Measurements from ENCODE around the gene PIBF1.

The PIBF1 gene

GRCh38 chr13:72820156-72820897 lies 38.4 kb downstream of the PIBF1 start:
- DNase-seq (ENCODE audit: low spot score) = no peak
- TF ChIP-seq CTCF (IDR thresholded peaks at IDR 0.05; ENCODE audit: borderline replicate concordance, control extremely low read depth, extremely low read depth, insufficient read depth, missing control alignments) = no peak
- in situ Hi-C loops (cut with MboI; ENCODE audit: low sequenced_read_pairs, unreplicated experiment) = loop anchor here (25.0 kb wide), 1 partner anchor 892 kb away; no protein-coding TSS in a partner anchor

DNA sequence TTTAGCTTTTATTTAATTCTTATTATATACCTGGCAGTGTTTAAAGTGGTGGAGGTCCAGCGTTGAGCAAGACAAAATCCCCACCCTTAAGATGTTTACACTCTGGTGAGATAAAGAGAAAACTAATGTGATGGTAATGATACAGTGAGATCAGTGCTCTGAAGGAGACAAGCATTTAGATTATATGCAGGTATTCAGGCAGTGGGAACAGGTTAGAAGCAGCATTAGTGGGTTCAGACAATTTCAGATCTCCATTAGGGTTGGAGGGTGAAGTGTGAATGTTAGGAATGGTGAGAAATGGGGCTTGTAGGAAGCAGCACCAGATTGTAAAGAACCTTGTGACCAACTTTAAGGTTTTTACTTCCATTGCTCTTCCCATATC lies 39.0 kb downstream of the PIBF1 start:
- DNase-seq (ENCODE audit: low spot score) = no peak
- in situ Hi-C loops (cut with MboI; ENCODE audit: low sequenced_read_pairs, unreplicated experiment) = loop anchor here (25.0 kb wide), 1 partner anchor 891 kb away; no protein-coding TSS in a partner anchor
- no peak for TF ChIP-seq CTCF (IDR thresholded peaks at IDR 0.05; ENCODE audit: borderline replicate concordance, control extremely low read depth, extremely low read depth, insufficient read depth, missing control alignments)

DNA sequence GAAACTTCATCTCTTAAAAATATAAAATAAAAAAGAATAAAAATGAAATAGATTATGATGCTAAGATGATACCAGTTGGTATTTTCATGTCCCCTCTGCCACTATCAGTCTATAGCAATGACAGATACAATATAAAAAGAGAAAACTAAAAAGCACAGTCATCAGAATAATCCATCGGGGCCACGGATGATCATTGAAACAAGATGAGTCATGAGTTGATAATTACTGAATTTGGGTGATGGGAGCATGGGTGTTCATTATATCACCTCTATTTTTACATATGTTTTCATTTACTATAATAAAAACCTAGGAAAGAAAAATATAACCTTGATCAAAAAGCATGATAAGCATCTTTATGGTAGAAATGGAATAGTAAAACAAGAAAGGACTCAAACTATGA lies 41.1 kb downstream of the PIBF1 start:
- no peak for TF ChIP-seq CTCF (IDR thresholded peaks at IDR 0.05; ENCODE audit: borderline replicate concordance, control extremely low read depth, extremely low read depth, insufficient read depth, missing control alignments)
- in situ Hi-C loops (cut with MboI; ENCODE audit: low sequenced_read_pairs, unreplicated experiment) = loop anchor here (25.0 kb wide), 1 partner anchor 889 kb away; no protein-coding TSS in a partner anchor
- no peak for DNase-seq (ENCODE audit: low spot score)

- no peak for TF ChIP-seq CTCF (IDR thresholded peaks at IDR 0.05; ENCODE audit: borderline replicate concordance, control extremely low read depth, extremely low read depth, insufficient read depth, missing control alignments)
- no peak for DNase-seq (ENCODE audit: low spot score)
- in situ Hi-C loops (cut with MboI; ENCODE audit: low sequenced_read_pairs, unreplicated experiment) = loop anchor here (25.0 kb wide), 1 partner anchor 889 kb away; no protein-coding TSS in a partner anchor
Observed at GRCh38 chr13:72823724-72824123, 41.8 kb downstream of the PIBF1 start.

DNA sequence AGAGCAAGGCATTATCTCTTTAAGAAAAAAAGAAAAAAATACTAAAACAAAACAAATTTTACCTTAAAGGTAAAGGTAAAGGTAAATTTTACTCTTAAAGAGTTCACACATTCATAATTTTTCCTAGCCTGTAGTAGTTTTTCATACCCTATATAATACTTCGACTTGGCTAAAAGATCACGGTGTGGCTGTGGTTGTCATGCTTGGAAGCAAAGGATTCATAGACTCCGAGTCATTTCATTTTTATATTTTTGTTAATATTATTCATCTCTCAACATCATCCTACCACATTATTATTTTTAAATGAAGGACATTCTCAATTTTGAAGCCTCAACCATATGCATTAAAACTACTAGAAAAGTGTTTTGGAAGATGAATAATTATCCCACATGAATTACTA lies 52.7 kb downstream of the PIBF1 start:
- DNase-seq (ENCODE audit: low spot score) = no peak
- in situ Hi-C loops (cut with MboI; ENCODE audit: low sequenced_read_pairs, unreplicated experiment) = loop anchor here (25.0 kb wide), 1 partner anchor 578 kb away; no protein-coding TSS in a partner anchor
- no peak for TF ChIP-seq CTCF (IDR thresholded peaks at IDR 0.05; ENCODE audit: borderline replicate concordance, control extremely low read depth, extremely low read depth, insufficient read depth, missing control alignments)

DNA sequence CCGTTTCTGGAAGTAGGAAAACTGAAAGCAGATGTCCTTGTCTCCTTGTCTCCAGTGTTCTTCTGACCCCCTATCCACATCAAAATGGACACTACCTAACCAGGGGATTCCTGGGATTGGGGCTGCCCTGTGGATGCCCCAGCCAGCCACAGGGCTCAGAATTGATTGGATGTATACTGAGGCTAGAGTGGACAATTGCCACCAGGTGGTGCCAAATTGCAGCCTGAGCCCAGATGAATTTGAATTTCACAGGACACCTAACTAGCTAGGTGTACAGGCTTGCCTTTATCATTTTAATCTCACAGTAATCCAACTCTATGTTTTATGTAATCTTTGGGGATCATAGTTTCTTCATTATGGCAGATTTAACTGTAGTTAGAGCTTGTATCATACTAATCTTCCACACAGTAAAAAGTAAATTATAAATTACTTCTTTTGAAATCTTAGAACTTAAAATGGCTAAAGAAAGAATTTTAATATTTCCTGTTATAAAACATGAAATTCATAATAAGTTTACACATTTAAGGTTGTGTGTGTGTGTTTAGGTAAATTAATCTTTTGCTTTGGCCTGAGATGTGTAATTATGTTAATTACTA lies 58.0 kb downstream of the PIBF1 start:
- peak; percentile 55 for DNase-seq (ENCODE audit: low spot score)
- in situ Hi-C loops (cut with MboI; ENCODE audit: low sequenced_read_pairs, unreplicated experiment) = loop anchor here (25.0 kb wide), 1 partner anchor 572 kb away; no protein-coding TSS in a partner anchor
- TF ChIP-seq CTCF (IDR thresholded peaks at IDR 0.05; ENCODE audit: borderline replicate concordance, control extremely low read depth, extremely low read depth, insufficient read depth, missing control alignments) = peak; percentile 70

Data from GM13976 (cell line).